ENCODE measurements around the gene STAT5A.

The STAT5A gene

GRCh38 chr17:42276609-42277341, 11.5 kb upstream of the STAT5A start:
- peaks cover 41% of the 10 kb centered on the region for H3K4me1 ChIP-seq (ENCODE audit: control insufficient read depth, insufficient read depth, low read length)
- H3K27me3 ChIP-seq (ENCODE audit: control insufficient read depth, insufficient read depth, low read length): no peaks in the 10 kb centered on the region
- peak overlapping the region; percentile 90 for H3K27ac ChIP-seq (ENCODE audit: low read depth, low read length)
- H3K9ac ChIP-seq (ENCODE audit: low read depth, low read length): peak overlapping the region; percentile 88
- no peaks in the 10 kb centered on the region for H3K36me3 ChIP-seq (ENCODE audit: control insufficient read depth, insufficient read depth, low read length)
- no peaks in the 10 kb centered on the region for H3K9me3 ChIP-seq (ENCODE audit: control insufficient read depth, insufficient read depth, low read length)
- H3K4me3 ChIP-seq (ENCODE audit: low read depth, low read length): peak overlapping the region; percentile 89

GRCh38 chr17:42277342-42277712, 11.0 kb upstream of the STAT5A start:
- Histone ChIP-seq H3K36me3 (ENCODE audit: control insufficient read depth, insufficient read depth, low read length) (no peaks in the 10 kb centered on the region), H3K9me3 (ENCODE audit: control insufficient read depth, insufficient read depth, low read length) (no peaks in the 10 kb centered on the region), H3K27ac (ENCODE audit: low read depth, low read length) (peak overlapping the region; percentile 90), H3K4me1 (ENCODE audit: control insufficient read depth, insufficient read depth, low read length) (peaks cover 36% of the 10 kb centered on the region), H3K9ac (ENCODE audit: low read depth, low read length) (no peak overlapping the region), H3K4me3 (ENCODE audit: low read depth, low read length) (peak overlapping the region; percentile 89; the same call in 1 of the 2 replicates), H3K27me3 (ENCODE audit: control insufficient read depth, insufficient read depth, low read length) (no peaks in the 10 kb centered on the region)

GRCh38 chr17:42279776-42280630, 8.3 kb upstream of the STAT5A start:
- Histone ChIP-seq H3K27ac (ENCODE audit: low read depth, low read length) (no peak overlapping the region), H3K4me1 (ENCODE audit: control insufficient read depth, insufficient read depth, low read length) (peaks cover 9% of the 10 kb centered on the region), H3K36me3 (ENCODE audit: control insufficient read depth, insufficient read depth, low read length) (no peaks in the 10 kb centered on the region), H3K9me3 (ENCODE audit: control insufficient read depth, insufficient read depth, low read length) (no peaks in the 10 kb centered on the region), H3K9ac (ENCODE audit: low read depth, low read length) (no peak overlapping the region), H3K4me3 (ENCODE audit: low read depth, low read length) (no peak overlapping the region), H3K27me3 (ENCODE audit: control insufficient read depth, insufficient read depth, low read length) (no peaks in the 10 kb centered on the region)

GRCh38 chr17:42281571-42282096, 6.7 kb upstream of the STAT5A start:
- H3K4me1 ChIP-seq (ENCODE audit: control insufficient read depth, insufficient read depth, low read length): peaks cover 7% of the 10 kb centered on the region; the same call in 1 of the 2 replicates
- no peaks in the 10 kb centered on the region for H3K9me3 ChIP-seq (ENCODE audit: control insufficient read depth, insufficient read depth, low read length)
- H3K27me3 ChIP-seq (ENCODE audit: control insufficient read depth, insufficient read depth, low read length): no peaks in the 10 kb centered on the region
- no peak overlapping the region for H3K4me3 ChIP-seq (ENCODE audit: low read depth, low read length)
- no peaks in the 10 kb centered on the region for H3K36me3 ChIP-seq (ENCODE audit: control insufficient read depth, insufficient read depth, low read length)
- no peak overlapping the region for H3K27ac ChIP-seq (ENCODE audit: low read depth, low read length)
- no peak overlapping the region for H3K9ac ChIP-seq (ENCODE audit: low read depth, low read length)

GRCh38 chr17:42282478-42283080, 5.7 kb upstream of the STAT5A start:
- no peak overlapping the region for H3K4me3 ChIP-seq (ENCODE audit: low read depth, low read length)
- peaks cover 7% of the 10 kb centered on the region; the same call in 1 of the 2 replicates for H3K4me1 ChIP-seq (ENCODE audit: control insufficient read depth, insufficient read depth, low read length)
- peaks cover 7% of the 10 kb centered on the region for H3K27me3 ChIP-seq (ENCODE audit: control insufficient read depth, insufficient read depth, low read length)
- no peaks in the 10 kb centered on the region for H3K9me3 ChIP-seq (ENCODE audit: control insufficient read depth, insufficient read depth, low read length)
- H3K36me3 ChIP-seq (ENCODE audit: control insufficient read depth, insufficient read depth, low read length): no peaks in the 10 kb centered on the region
- H3K9ac ChIP-seq (ENCODE audit: low read depth, low read length): no peak overlapping the region
- no peak overlapping the region for H3K27ac ChIP-seq (ENCODE audit: low read depth, low read length)

GRCh38 chr17:42283241-42284023, 4.9 kb upstream of the STAT5A start:
- Histone ChIP-seq H3K27ac (ENCODE audit: low read depth, low read length) (no peak overlapping the region), H3K4me3 (ENCODE audit: low read depth, low read length) (no peak overlapping the region)

GRCh38 chr17:42284024-42284369, 4.3 kb upstream of the STAT5A start:
- no peak overlapping the region for H3K9ac ChIP-seq (ENCODE audit: low read depth, low read length)
- H3K4me1 ChIP-seq (ENCODE audit: control insufficient read depth, insufficient read depth, low read length): peaks cover 9% of the 10 kb centered on the region; the same call in 1 of the 2 replicates
- no peak overlapping the region for H3K27ac ChIP-seq (ENCODE audit: low read depth, low read length)
- no peaks in the 10 kb centered on the region for H3K9me3 ChIP-seq (ENCODE audit: control insufficient read depth, insufficient read depth, low read length)
- H3K27me3 ChIP-seq (ENCODE audit: control insufficient read depth, insufficient read depth, low read length): peaks cover 20% of the 10 kb centered on the region
- no peak overlapping the region for H3K4me3 ChIP-seq (ENCODE audit: low read depth, low read length)
- H3K36me3 ChIP-seq (ENCODE audit: control insufficient read depth, insufficient read depth, low read length): no peaks in the 10 kb centered on the region

More at GRCh38 chr17:42283241-42284023, 4.9 kb upstream of the STAT5A start:
- Histone ChIP-seq H3K36me3 (ENCODE audit: control insufficient read depth, insufficient read depth, low read length) (no peaks in the 10 kb centered on the region), H3K9ac (ENCODE audit: low read depth, low read length) (no peak overlapping the region), H3K27me3 (ENCODE audit: control insufficient read depth, insufficient read depth, low read length) (peaks cover 15% of the 10 kb centered on the region), H3K4me1 (ENCODE audit: control insufficient read depth, insufficient read depth, low read length) (peaks cover 9% of the 10 kb centered on the region; the same call in 1 of the 2 replicates), H3K9me3 (ENCODE audit: control insufficient read depth, insufficient read depth, low read length) (no peaks in the 10 kb centered on the region)

GRCh38 chr17:42284566-42284965, 3.7 kb upstream of the STAT5A start:
- Histone ChIP-seq H3K27me3 (ENCODE audit: control insufficient read depth, insufficient read depth, low read length) (peaks cover 26% of the 10 kb centered on the region), H3K9ac (ENCODE audit: low read depth, low read length) (no peak overlapping the region), H3K36me3 (ENCODE audit: control insufficient read depth, insufficient read depth, low read length) (no peaks in the 10 kb centered on the region), H3K4me1 (ENCODE audit: control insufficient read depth, insufficient read depth, low read length) (peaks cover 9% of the 10 kb centered on the region; the same call in 1 of the 2 replicates), H3K4me3 (ENCODE audit: low read depth, low read length) (no peak overlapping the region), H3K27ac (ENCODE audit: low read depth, low read length) (no peak overlapping the region), H3K9me3 (ENCODE audit: control insufficient read depth, insufficient read depth, low read length) (no peaks in the 10 kb centered on the region)

GRCh38 chr17:42285346-42286050, 2.8 kb upstream of the STAT5A start:
- no peak overlapping the region for H3K27ac ChIP-seq (ENCODE audit: low read depth, low read length)
- no peak overlapping the region for H3K4me3 ChIP-seq (ENCODE audit: low read depth, low read length)
- peaks cover 35% of the 10 kb centered on the region for H3K27me3 ChIP-seq (ENCODE audit: control insufficient read depth, insufficient read depth, low read length)
- no peaks in the 10 kb centered on the region for H3K9me3 ChIP-seq (ENCODE audit: control insufficient read depth, insufficient read depth, low read length)
- H3K36me3 ChIP-seq (ENCODE audit: control insufficient read depth, insufficient read depth, low read length): no peaks in the 10 kb centered on the region
- H3K9ac ChIP-seq (ENCODE audit: low read depth, low read length): no peak overlapping the region
- peaks cover 9% of the 10 kb centered on the region; the same call in 1 of the 2 replicates for H3K4me1 ChIP-seq (ENCODE audit: control insufficient read depth, insufficient read depth, low read length)
